Erythroblast (primary cell): ENCODE measurements around the gene OAS1.

Experiments
- GATA1 ChIP-seq: IDR thresholded peaks from 2 replicates; pipeline ENCODE4 v1.6.1; 2011; ENCODE audit warnings: low read depth, mild to moderate bottlenecking, control low read depth, low read length, moderate library complexity
- POLR2A ChIP-seq: IDR thresholded peaks from 2 replicates; pipeline ENCODE4 v1.6.1; 2011; ENCODE audit warnings: mild to moderate bottlenecking, low read length

GRCh38 chr12:112937741-112938719, 31.3 kb downstream of the OAS1 start, which contains the start of gene OAS3:
- TF ChIP-seq POLR2A = no peak
- TF ChIP-seq GATA1 = no peak
